Measurements from ENCODE around the gene RFFL. TPM values are rescaled to one million over a fixed set of nuclear protein-coding genes. Genes with fewer than 3 reads are reported as not detected.

The RFFL gene
- polyA plus RNA-seq, 4 donors: 10.0 to 36.9 (median 16.9) TPM

- H3K4me1 ChIP-seq (ENCODE audit: control insufficient read depth in 3 of 3, insufficient read depth in 2 of 3, low read depth in 1 of 3, low read length in 2 of 3): peaks cover 0 to 41% (median 4%) of the 10 kb centered on the region in 3 donors
- no peaks in the 10 kb centered on the region for H3K27me3 ChIP-seq (ENCODE audit: control insufficient read depth in 3 of 3, insufficient read depth in 3 of 3, low read length in 3 of 3)
- H3K4me3 ChIP-seq (ENCODE audit: low read depth in 1 of 3, low read length in 3 of 3): peak overlapping the region in 2 of 3 donors; percentile 91 to 100
- H3K9me3 ChIP-seq (ENCODE audit: control insufficient read depth in 2 of 2, insufficient read depth in 1 of 2, low read depth in 1 of 2, low read length in 1 of 2): no peaks in the 10 kb centered on the region
- peak; percentile 42 to 51 for DNase-seq
- FAIRE-seq: no peak
- 47 to 74% (median 51%) methylated on average over 8 of the region's 8 CpGs for WGBS, 3 donors
- peak overlapping the region; percentile 68 to 96 (median 76) for H3K27ac ChIP-seq (ENCODE audit: low read depth in 1 of 3, low read length in 2 of 3)
- H3K36me3 ChIP-seq (ENCODE audit: control insufficient read depth in 3 of 3, insufficient read depth in 2 of 3, low read depth in 1 of 3, low read length in 3 of 3): peaks cover 0 to 10% (median 0%) of the 10 kb centered on the region in 3 donors
Measured at GRCh38 chr17:35086931-35087573, 23.5 kb upstream of the RFFL start.

GRCh38 chr17:35086164-35086563 lies 22.7 kb upstream of the RFFL start:
- H3K27me3 ChIP-seq (ENCODE audit: control insufficient read depth in 3 of 3, insufficient read depth in 3 of 3, low read length in 3 of 3): no peaks in the 10 kb centered on the region
- WGBS, 3 donors: 85 to 94% (median 89%) methylated on average over 8 of the region's 8 CpGs
- H3K4me3 ChIP-seq (ENCODE audit: low read depth in 1 of 3, low read length in 3 of 3): no peak overlapping the region
- H3K36me3 ChIP-seq (ENCODE audit: control insufficient read depth in 3 of 3, insufficient read depth in 2 of 3, low read depth in 1 of 3, low read length in 3 of 3): peaks cover 0 to 10% (median 0%) of the 10 kb centered on the region in 3 donors
- no peak for DNase-seq
- peaks cover 0 to 43% (median 4%) of the 10 kb centered on the region in 3 donors for H3K4me1 ChIP-seq (ENCODE audit: control insufficient read depth in 3 of 3, insufficient read depth in 2 of 3, low read depth in 1 of 3, low read length in 2 of 3)
- H3K9me3 ChIP-seq (ENCODE audit: control insufficient read depth in 2 of 2, insufficient read depth in 1 of 2, low read depth in 1 of 2, low read length in 1 of 2): no peaks in the 10 kb centered on the region
- peak overlapping the region in 2 of 3 donors; percentile 17 to 96 for H3K27ac ChIP-seq (ENCODE audit: low read depth in 1 of 3, low read length in 2 of 3)
- no peak for FAIRE-seq

- 5 to 53% (median 26%) methylated on average over 2 of the region's 2 CpGs for WGBS, 3 donors
- no peak overlapping the region for H3K27ac ChIP-seq (ENCODE audit: low read depth in 1 of 3, low read length in 2 of 3)
- H3K36me3 ChIP-seq (ENCODE audit: control insufficient read depth in 3 of 3, insufficient read depth in 2 of 3, low read depth in 1 of 3, low read length in 3 of 3): peaks cover 0 to 10% (median 0%) of the 10 kb centered on the region in 3 donors
- DNase-seq: peak; percentile 41 to 63
- H3K9me3 ChIP-seq (ENCODE audit: control insufficient read depth in 2 of 2, insufficient read depth in 1 of 2, low read depth in 1 of 2, low read length in 1 of 2): no peaks in the 10 kb centered on the region
- H3K27me3 ChIP-seq (ENCODE audit: control insufficient read depth in 3 of 3, insufficient read depth in 3 of 3, low read length in 3 of 3): no peaks in the 10 kb centered on the region
- H3K4me1 ChIP-seq (ENCODE audit: control insufficient read depth in 3 of 3, insufficient read depth in 2 of 3, low read depth in 1 of 3, low read length in 2 of 3): peaks cover 3 to 43% (median 4%) of the 10 kb centered on the region in 3 donors
- no peak overlapping the region for H3K4me3 ChIP-seq (ENCODE audit: low read depth in 1 of 3, low read length in 3 of 3)
- FAIRE-seq: no peak
Measured at GRCh38 chr17:35084987-35085386, 21.5 kb upstream of the RFFL start.

GRCh38 chr17:35083071-35083470 lies 19.6 kb upstream of the RFFL start:
- H3K4me1 ChIP-seq (ENCODE audit: control insufficient read depth in 3 of 3, insufficient read depth in 2 of 3, low read depth in 1 of 3, low read length in 2 of 3): peaks cover 3 to 41% (median 4%) of the 10 kb centered on the region in 3 donors
- no peaks in the 10 kb centered on the region for H3K9me3 ChIP-seq (ENCODE audit: control insufficient read depth in 2 of 2, insufficient read depth in 1 of 2, low read depth in 1 of 2, low read length in 1 of 2)
- no peak overlapping the region for H3K4me3 ChIP-seq (ENCODE audit: low read depth in 1 of 3, low read length in 3 of 3)
- H3K36me3 ChIP-seq (ENCODE audit: control insufficient read depth in 3 of 3, insufficient read depth in 2 of 3, low read depth in 1 of 3, low read length in 3 of 3): peaks cover 0 to 15% (median 0%) of the 10 kb centered on the region in 3 donors
- WGBS, 3 donors: 21 to 53% (median 22%) methylated on average over 2 of the region's 2 CpGs
- no peak overlapping the region for H3K27ac ChIP-seq (ENCODE audit: low read depth in 1 of 3, low read length in 2 of 3)
- FAIRE-seq (no peak), DNase-seq (peak in 1 of 2 donors; percentile 26)
- H3K27me3 ChIP-seq (ENCODE audit: control insufficient read depth in 3 of 3, insufficient read depth in 3 of 3, low read length in 3 of 3): no peaks in the 10 kb centered on the region

GRCh38 chr17:35082073-35082657 lies 18.7 kb upstream of the RFFL start:
- peaks cover 3 to 47% (median 8%) of the 10 kb centered on the region in 3 donors for H3K4me1 ChIP-seq (ENCODE audit: control insufficient read depth in 3 of 3, insufficient read depth in 2 of 3, low read depth in 1 of 3, low read length in 2 of 3)
- DNase-seq (peak in 1 of 2 donors; percentile 29), FAIRE-seq (no peak)
- no peaks in the 10 kb centered on the region for H3K9me3 ChIP-seq (ENCODE audit: control insufficient read depth in 2 of 2, insufficient read depth in 1 of 2, low read depth in 1 of 2, low read length in 1 of 2)
- H3K27ac ChIP-seq (ENCODE audit: low read depth in 1 of 3, low read length in 2 of 3): peak overlapping the region in 2 of 3 donors; percentile 28 to 61
- H3K27me3 ChIP-seq (ENCODE audit: control insufficient read depth in 3 of 3, insufficient read depth in 3 of 3, low read length in 3 of 3): no peaks in the 10 kb centered on the region
- no peak overlapping the region for H3K4me3 ChIP-seq (ENCODE audit: low read depth in 1 of 3, low read length in 3 of 3)
- peaks cover 0 to 15% (median 0%) of the 10 kb centered on the region in 3 donors for H3K36me3 ChIP-seq (ENCODE audit: control insufficient read depth in 3 of 3, insufficient read depth in 2 of 3, low read depth in 1 of 3, low read length in 3 of 3)
- 7 to 42% (median 14%) methylated on average over 3 of the region's 3 CpGs for WGBS, 3 donors

GRCh38 chr17:35081638-35082037 lies 18.1 kb upstream of the RFFL start:
- 87 to 91% (median 88%) methylated on average over 1 of the region's 1 CpG for WGBS, 3 donors
- FAIRE-seq (no peak), DNase-seq (no peak)
- Histone ChIP-seq H3K27ac (ENCODE audit: low read depth in 1 of 3, low read length in 2 of 3) (no peak overlapping the region), H3K4me3 (ENCODE audit: low read depth in 1 of 3, low read length in 3 of 3) (no peak overlapping the region), H3K27me3 (ENCODE audit: control insufficient read depth in 3 of 3, insufficient read depth in 3 of 3, low read length in 3 of 3) (no peaks in the 10 kb centered on the region), H3K9me3 (ENCODE audit: control insufficient read depth in 2 of 2, insufficient read depth in 1 of 2, low read depth in 1 of 2, low read length in 1 of 2) (no peaks in the 10 kb centered on the region), H3K36me3 (ENCODE audit: control insufficient read depth in 3 of 3, insufficient read depth in 2 of 3, low read depth in 1 of 3, low read length in 3 of 3) (peaks cover 0 to 15% (median 0%) of the 10 kb centered on the region in 3 donors), H3K4me1 (ENCODE audit: control insufficient read depth in 3 of 3, insufficient read depth in 2 of 3, low read depth in 1 of 3, low read length in 2 of 3) (peaks cover 1 to 43% (median 9%) of the 10 kb centered on the region in 3 donors)

GRCh38 chr17:35080536-35080935 lies 17.0 kb upstream of the RFFL start:
- Histone ChIP-seq H3K9me3 (ENCODE audit: control insufficient read depth in 2 of 2, insufficient read depth in 1 of 2, low read depth in 1 of 2, low read length in 1 of 2) (no peaks in the 10 kb centered on the region), H3K4me1 (ENCODE audit: control insufficient read depth in 3 of 3, insufficient read depth in 2 of 3, low read depth in 1 of 3, low read length in 2 of 3) (peaks cover 2 to 34% (median 9%) of the 10 kb centered on the region in 3 donors), H3K27ac (ENCODE audit: low read depth in 1 of 3, low read length in 2 of 3) (no peak overlapping the region), H3K27me3 (ENCODE audit: control insufficient read depth in 3 of 3, insufficient read depth in 3 of 3, low read length in 3 of 3) (no peaks in the 10 kb centered on the region), H3K4me3 (ENCODE audit: low read depth in 1 of 3, low read length in 3 of 3) (no peak overlapping the region), H3K36me3 (ENCODE audit: control insufficient read depth in 3 of 3, insufficient read depth in 2 of 3, low read depth in 1 of 3, low read length in 3 of 3) (peaks cover 0 to 11% (median 0%) of the 10 kb centered on the region in 3 donors)
- DNase-seq (no peak), FAIRE-seq (no peak)
- WGBS, 3 donors: 48 to 67% (median 58%) methylated on average over 1 of the region's 1 CpG

- DNase-seq (peak; percentile 67), FAIRE-seq (no peak)
- H3K27me3 ChIP-seq (ENCODE audit: control insufficient read depth in 3 of 3, insufficient read depth in 3 of 3, low read length in 3 of 3): no peaks in the 10 kb centered on the region
- 97 to 100% (median 100%) methylated on average over 1 of the region's 1 CpG for WGBS, 3 donors
- peaks cover 5 to 34% (median 9%) of the 10 kb centered on the region in 3 donors for H3K4me1 ChIP-seq (ENCODE audit: control insufficient read depth in 3 of 3, insufficient read depth in 2 of 3, low read depth in 1 of 3, low read length in 2 of 3)
- no peaks in the 10 kb centered on the region for H3K9me3 ChIP-seq (ENCODE audit: control insufficient read depth in 2 of 2, insufficient read depth in 1 of 2, low read depth in 1 of 2, low read length in 1 of 2)
- H3K36me3 ChIP-seq (ENCODE audit: control insufficient read depth in 3 of 3, insufficient read depth in 2 of 3, low read depth in 1 of 3, low read length in 3 of 3): peaks cover 0 to 11% (median 0%) of the 10 kb centered on the region in 3 donors
- peak overlapping the region in 1 of 3 donors; percentile 10 for H3K27ac ChIP-seq (ENCODE audit: low read depth in 1 of 3, low read length in 2 of 3)
- H3K4me3 ChIP-seq (ENCODE audit: low read depth in 1 of 3, low read length in 3 of 3): no peak overlapping the region
Measured at GRCh38 chr17:35079547-35080423, 16.3 kb upstream of the RFFL start.
